GM10847 (cell line): ENCODE results near the gene GANAB.

ENCODE experiments used
- POLR2A ChIP-seq: IDR thresholded peaks from 2 replicates; pipeline ENCODE4 v1.6.1; 2011; ENCODE audit not compliant: insufficient read length; ENCODE audit errors: extremely low read depth

GANAB gene

DNA sequence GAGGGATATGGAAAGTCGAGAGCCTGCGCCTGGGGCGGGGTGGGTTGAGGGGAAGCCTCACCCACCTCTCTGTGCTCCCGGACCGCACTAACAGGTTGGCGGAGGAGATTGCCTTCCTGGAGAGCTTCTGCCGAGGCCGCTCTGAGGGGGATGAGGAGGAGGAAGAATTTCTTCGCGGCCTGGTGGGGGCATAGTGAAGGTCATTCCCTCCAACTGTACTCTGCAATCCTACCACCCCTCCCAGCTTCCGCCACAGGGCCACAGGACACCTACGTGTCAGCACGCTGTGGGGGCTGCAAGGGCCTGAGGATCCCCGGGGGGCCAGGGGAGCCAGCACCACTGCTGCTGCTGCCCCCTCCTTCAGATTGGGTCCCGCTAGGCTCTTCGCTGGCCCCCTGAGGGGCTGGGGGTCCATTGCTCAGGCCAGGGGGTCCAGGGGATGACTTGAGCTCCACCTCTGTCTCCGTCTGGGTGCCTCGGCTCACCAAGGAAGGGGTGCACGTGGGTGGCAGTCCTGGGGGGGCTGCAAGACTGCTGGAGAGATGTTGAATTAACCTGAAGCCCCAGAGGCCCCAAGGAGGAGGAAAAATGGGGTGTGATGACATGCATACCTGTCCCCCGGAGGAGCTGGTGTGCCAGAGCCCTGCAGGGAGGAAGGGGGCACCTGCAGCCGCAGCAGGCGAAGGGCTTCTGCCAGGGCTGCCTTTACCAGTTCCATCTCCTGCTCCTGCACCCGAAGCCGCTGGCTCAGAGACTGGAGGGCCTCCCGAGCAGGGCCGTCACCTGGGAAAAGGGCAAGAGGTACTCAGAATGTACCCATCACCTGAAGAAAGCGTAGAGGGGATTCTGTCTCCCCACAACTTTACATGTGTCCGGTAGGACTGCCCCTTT lies 35.4 kb downstream of the GANAB start:
- no peak for TF ChIP-seq POLR2A

DNA sequence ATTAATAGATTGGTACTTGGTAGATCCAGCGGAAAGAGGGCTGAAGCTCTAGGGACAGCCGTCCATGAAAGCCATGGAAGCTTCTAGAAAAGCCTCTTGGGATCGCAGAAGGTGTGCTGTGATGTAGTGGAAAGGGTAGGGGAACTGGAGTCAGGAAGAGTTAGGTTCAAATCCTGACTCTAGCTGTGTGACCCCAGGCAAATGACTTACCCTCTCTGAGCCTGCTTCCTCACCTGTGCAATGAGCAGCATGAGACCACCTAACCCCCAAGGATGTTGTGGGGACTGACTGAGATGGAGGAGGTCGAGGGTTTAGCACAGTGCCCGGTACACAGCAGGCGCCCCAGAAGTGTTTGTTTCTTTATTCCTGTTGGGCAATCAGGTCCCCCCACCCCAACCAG lies 36.0 kb downstream of the GANAB start:
- no peak for TF ChIP-seq POLR2A

DNA sequence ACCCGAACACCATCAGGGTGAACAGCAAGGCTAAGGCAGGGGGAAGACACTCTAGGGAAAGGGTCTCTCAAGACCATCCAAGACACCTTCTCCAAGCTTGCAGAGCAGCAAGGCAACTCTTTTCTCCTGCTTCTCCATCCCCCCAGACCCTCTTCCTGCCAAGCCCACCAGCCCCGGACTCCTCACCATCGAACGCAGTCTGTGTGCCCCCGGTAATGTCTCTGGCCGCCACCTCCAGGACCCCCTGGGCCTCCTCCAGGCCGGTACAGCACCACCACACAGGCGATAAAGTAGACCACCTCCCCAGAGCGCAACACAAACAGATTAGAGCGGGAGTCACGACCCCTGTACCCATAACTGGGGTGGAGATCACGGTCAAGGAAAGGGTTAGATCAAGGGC lies 37.6 kb downstream of the GANAB start:
- no peak for TF ChIP-seq POLR2A

DNA sequence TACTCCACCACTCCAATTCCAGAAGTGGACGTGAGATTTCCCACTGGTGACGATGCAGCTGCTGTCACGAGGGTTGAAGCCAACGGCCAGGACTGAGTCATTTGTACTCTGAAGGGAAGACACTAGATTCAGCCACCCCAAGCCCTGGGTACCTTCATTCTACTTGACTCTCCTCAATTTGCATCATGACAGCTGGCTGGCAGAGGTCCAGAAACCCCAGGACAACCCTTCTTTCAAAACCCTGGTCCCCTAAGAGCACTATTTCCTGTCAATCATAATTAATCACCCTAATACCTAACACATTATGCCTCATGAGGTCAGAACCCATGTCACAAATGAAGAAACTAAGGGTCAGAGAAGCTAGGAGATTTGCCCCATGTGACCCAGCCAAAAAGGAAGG lies 38.7 kb downstream of the GANAB start:
- no peak for TF ChIP-seq POLR2A

DNA sequence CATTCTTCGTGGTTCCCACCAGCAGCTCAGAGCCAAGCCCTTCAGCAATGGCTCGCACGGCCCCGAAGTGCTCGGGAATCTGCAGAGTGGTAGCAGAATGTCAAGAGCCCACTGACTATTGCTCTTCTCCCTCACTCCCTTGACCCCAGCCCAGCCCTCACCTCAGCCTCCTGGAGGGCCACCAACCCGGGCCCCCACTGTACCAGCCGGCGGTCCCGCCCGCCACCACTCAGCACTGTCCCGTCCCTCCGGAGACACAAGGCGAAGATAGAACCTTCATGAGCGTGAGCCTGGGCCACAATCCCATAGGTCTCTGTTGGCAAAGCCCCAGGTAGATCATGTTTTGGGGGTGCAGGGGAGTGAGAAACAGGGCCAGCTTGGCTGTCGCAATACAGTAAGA lies 40.5 kb downstream of the GANAB start:
- no peak for TF ChIP-seq POLR2A

DNA sequence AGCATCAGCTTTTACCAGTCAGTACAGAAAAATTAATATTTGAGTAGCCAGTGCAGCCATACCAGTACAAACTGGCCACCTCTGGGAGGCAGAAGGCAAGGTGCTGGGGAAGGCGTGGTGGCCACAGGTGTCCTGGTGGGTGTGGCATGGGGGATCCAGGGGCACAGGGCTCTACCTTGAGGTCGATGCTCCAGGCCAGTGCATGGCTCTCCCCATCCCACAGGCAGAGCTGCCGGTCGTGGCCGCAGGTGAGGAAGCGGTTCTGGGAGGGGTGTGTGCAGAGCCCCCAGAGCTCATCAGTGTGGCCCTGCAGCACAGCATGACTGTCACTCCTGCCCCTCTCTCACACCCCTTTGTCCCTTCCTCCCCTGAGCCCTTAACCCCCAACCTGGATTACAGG lies 40.9 kb downstream of the GANAB start:
- no peak for TF ChIP-seq POLR2A

DNA sequence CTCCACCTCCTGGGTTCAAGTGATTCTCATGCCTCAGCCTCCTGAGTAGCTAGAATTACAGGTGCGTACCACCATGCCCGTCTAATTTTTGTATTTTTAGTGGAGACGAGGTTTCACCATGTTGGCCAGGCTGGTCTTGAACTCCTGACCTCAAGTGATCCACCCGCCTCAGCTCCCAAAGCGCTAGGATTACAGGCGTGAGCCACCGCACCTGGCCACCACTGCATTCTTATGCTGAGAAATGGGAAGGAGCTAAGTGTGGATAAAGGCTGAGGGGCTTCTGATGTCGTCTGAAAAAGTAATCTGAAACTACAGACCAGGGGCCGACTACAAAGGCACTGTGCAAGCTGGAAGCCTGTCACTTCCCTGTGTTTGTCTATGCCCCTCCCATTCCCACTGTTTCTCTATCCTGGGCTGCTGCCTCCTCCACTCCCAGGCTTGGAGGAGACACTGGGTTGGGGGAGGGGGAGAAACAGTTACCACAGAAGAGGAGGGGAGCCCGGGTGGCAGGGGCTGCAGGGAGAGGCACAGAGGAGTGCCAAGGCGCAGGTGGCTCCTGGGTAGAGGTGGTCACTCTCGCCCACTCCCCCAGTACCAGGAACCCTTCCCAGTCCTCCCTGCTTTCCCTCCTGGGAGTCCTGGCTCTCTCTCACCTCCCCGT lies 41.8 kb downstream of the GANAB start:
- no peak for TF ChIP-seq POLR2A

DNA sequence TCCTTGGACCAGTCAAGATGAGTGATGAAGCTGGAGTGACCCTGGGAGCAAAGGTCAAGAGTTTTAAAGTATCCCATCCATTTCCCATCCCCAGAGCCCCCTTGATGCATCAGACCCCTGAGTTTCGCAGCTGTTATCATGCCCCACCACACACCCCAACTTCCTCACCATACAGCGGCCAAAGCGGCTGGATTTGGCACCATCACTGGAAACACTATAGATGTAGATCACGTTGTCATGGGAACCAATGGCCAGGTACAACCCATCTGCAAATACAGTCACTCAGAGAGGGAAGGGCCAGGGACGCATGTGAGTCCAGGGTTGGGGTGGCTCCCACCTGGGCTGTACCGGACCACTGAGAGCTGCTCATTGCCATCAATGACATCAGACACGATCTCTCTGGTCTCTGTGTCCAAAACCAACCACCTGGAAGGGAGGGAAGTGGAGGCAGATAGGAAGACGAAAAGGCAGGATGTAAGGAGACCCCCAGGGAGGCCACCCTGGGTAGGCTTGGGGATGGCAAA lies 42.6 kb downstream of the GANAB start:
- no peak for TF ChIP-seq POLR2A

DNA sequence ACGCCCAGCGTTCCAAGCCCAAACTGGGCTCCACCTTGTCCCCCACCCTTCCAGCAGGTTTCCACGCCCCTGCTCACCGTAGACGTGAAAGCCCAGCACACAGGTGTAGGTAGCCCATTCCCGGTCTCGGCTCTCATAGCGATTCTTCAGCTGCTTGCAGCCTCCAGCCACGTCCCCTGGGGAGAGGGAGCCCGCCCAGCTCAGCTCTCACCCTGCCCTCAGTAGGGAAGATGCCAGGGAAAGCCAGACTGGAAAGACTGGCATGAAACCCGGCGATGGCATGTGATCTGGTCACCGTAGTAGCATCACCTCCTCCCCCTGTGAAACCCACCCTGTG lies 43.4 kb downstream of the GANAB start:
- TF ChIP-seq POLR2A = no peak

DNA sequence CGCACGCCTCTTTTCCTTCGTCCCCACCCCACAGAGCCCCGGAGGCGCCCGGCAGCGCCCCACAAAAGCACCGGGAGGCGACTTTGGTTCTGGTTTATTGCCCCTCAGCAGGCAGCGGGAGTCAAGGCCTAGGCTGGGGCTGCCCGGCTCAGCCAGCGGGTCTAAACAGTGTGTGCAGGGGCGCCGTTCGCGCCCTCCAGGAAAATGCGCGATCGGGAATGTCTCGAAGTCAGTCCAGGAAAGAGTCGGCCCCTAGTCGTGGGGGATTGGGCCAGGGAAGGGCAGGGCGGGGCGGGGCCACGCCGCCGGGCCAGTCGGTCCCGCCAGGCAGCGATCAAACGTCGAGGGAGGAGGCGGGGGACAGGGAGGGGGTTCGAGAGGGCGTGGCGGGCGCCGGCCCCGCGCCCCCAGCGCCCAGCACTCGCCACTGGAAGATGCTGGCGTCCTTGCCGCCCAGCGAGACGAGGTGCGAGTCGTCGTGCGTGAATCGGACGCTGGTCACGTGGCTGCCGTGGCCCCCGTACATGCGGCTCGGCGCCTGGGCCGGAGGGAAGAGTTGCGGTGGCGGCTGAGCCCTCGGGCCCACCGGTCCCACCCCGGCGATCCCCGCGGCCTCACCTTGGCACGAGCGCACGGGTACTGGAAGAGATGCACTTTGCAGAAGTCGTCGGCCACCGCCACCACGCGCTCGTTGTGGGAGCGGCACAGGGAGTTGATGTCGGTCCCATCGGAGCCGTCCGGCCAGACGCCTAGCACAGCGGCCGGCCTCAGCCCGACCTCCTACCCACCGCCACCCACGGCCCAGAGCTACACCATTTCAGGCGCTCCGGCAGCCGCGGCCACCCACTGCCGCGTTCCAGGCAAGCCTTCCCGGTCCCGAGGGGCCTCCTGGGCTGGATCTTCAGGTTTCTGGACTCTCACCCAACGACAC lies 44.0 kb downstream of the GANAB start:
- TF ChIP-seq POLR2A = peak; percentile 32

DNA sequence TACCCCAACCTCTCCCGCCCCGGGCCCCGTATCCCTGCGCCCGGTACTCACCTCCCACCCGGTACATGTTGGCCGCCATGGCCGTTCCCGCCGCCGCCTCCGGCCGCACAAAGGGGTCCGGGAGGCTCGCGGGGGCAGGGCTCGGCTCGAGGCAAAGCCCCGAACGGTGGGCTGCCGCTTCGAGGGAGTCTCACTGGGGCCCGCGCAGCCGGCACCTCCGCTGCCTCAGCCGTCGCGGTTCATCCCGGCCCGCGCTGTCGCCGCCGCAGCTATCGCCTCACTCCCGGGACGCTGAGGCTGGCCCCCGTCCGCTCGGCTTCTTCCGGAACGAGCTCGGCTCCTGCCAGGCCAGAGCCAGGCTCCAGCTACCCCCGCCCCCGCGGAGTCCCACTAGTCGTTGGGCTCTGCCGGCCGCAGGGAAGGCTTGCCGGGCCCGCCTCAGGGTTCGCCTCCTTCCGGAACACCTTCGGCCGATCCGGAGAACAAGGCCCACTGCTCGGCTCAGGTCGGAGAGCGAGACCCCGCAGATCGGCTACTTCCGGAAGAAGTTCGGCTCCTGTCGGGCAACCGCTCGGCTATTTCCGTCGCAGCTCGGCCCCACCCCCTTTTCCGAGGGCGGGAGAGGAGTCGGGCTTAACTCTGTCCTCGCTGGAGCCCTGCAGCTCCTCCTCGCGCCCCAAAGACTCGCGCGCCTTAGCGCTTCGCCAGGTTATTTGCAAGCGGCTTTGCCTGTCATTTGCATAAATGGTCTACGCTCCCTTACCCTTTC lies 44.9 kb downstream of the GANAB start, which contains the start of gene MTA2:
Gene MTA2, minus strand, starts transcription at position 494 of the 769 bp plus-strand sequence. Its CDS starts 415 bp downstream, at position 79.
- peak; percentile 38 for TF ChIP-seq POLR2A

DNA sequence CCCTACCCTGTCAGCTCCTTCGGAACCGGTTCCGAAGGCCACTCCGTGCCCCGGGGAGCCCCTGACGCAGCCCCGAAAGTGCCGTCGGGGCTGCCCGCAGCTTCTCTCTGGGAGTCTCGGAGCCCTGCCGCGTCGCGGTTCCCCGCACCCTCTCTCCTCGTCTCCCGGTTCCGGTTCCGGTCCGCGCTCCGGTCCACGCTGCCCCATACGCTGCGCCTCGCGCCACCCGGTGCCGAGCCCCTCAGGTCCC lies 45.4 kb downstream of the GANAB start:
- TF ChIP-seq POLR2A = no peak

DNA sequence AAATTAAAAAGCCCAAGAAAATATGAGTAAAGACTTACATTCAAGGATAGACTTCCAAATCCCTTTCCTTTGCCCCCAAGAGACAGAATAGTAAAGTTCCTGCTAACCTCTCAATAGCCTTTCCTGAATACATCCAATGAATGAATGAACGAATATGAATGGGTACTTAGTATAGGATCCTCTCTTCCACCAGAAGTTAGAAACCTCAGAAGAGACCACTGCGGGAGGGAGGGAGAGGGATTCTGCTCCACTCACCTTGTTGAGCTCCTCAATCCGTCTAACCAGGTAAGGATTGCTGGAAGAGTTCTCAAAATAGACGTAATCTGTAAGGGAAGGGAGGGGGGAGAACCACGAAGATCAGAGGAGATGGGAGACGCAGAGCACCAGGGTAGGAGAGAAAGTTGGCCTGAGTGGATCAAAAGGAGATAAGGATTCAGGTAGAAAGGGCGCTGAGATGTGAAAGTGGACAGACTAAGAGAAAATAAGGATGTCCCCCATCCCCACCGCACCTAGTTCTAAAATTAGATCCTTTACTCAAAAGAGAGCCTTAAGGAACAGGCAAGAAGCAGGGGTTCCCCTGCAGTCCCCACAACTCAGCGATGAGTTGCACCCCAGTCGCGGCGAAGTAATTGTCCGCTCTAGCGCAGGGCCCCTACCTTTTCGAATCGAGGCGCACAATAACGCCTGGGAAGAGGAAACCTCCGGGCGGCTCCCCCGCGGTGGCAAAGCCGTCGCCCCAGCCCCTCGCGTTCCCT lies 45.9 kb downstream of the GANAB start:
- no peak for TF ChIP-seq POLR2A

DNA sequence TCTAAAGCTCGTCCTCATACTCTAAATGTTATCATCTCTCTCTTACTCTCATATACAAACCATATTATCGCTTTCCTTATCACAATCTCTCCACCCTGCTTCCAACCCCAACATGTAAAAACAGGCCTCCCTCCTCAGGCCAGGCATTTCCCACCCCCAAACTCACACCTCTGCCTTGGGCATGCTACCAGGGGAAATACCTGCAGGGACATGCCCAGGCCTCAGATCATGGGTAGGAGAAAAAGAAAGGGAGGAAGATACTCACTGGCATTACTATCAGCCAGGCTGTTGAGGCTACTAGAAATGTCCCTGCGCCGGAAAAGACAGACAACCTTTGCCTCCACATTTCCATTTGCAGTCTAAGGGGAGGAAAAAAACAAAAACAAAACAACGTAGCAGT lies 46.5 kb downstream of the GANAB start:
- TF ChIP-seq POLR2A = no peak
